ENCODE measurements around the gene JAG1. TPM values are rescaled to one million over a fixed set of nuclear protein-coding genes. Genes with fewer than 3 reads are reported as not detected.
A peak's percentile ranks its signal among the peaks of the same experiment; 100 is the strongest.

The JAG1 gene
- total RNA-seq, 4 donors from 2014 or later: 30.7 to 41.9 (median 36.3) TPM

- Histone ChIP-seq H3K9me3 (no peaks in the 10 kb centered on the region), H3K4me1 (peaks cover 46 to 67% (median 54%) of the 10 kb centered on the region in 4 donors), H3K27me3 (no peaks in the 10 kb centered on the region), H3K36me3 (peaks cover 14 to 74% (median 42%) of the 10 kb centered on the region in 4 donors), H3K4me3 (no peak overlapping the region), H3K27ac (replicated peaks in 1 of 4) (peak overlapping the region in 2 of 4 donors; percentile 31 to 57)
- DNase-seq (ENCODE audit: extremely low spot score): no peak
- 79% methylated on average over 5 of the region's 5 CpGs for WGBS
- TF ChIP-seq POLR2A (IDR thresholded peaks at IDR 0.05; ENCODE audit: low read depth): no peak
- no peak for TF ChIP-seq EP300 (IDR thresholded peaks at IDR 0.05)
- TF ChIP-seq, protein P1, sequence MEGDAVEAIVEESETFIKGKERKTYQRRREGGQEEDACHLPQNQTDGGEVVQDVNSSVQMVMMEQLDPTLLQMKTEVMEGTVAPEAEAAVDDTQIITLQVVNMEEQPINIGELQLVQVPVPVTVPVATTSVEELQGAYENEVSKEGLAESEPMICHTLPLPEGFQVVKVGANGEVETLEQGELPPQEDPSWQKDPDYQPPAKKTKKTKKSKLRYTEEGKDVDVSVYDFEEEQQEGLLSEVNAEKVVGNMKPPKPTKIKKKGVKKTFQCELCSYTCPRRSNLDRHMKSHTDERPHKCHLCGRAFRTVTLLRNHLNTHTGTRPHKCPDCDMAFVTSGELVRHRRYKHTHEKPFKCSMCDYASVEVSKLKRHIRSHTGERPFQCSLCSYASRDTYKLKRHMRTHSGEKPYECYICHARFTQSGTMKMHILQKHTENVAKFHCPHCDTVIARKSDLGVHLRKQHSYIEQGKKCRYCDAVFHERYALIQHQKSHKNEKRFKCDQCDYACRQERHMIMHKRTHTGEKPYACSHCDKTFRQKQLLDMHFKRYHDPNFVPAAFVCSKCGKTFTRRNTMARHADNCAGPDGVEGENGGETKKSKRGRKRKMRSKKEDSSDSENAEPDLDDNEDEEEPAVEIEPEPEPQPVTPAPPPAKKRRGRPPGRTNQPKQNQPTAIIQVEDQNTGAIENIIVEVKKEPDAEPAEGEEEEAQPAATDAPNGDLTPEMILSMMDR (IDR thresholded peaks at IDR 0.05): no peak
- no peak for TF ChIP-seq POLR2AphosphoS5 (IDR thresholded peaks at IDR 0.05)
- intact Hi-C loops (cut with DNase I): loop anchor here (10.0 kb wide), 1 partner anchor 613 kb away; no protein-coding TSS in a partner anchor
Measured at GRCh38 chr20:10662151-10662550, 11.6 kb downstream of the JAG1 start.

- Histone ChIP-seq H3K9me3 (no peaks in the 10 kb centered on the region), H3K27ac (replicated peaks in 1 of 4) (peak overlapping the region in 3 of 4 donors; percentile 31 to 57 (median 39)), H3K4me1 (peaks cover 39 to 58% (median 52%) of the 10 kb centered on the region in 4 donors), H3K4me3 (no peak overlapping the region), H3K36me3 (peaks cover 14 to 79% (median 41%) of the 10 kb centered on the region in 4 donors), H3K27me3 (no peaks in the 10 kb centered on the region)
- no peak for DNase-seq (ENCODE audit: extremely low spot score)
- intact Hi-C loops (cut with DNase I): loop anchor here (10.0 kb wide), 1 partner anchor 614 kb away; no protein-coding TSS in a partner anchor
- 79% methylated on average over 4 of the region's 4 CpGs for WGBS
- TF ChIP-seq, protein P1 (IDR thresholded peaks at IDR 0.05): no peak
- TF ChIP-seq POLR2AphosphoS5 (IDR thresholded peaks at IDR 0.05): no peak
- no peak for TF ChIP-seq EP300 (IDR thresholded peaks at IDR 0.05)
- no peak for TF ChIP-seq POLR2A (IDR thresholded peaks at IDR 0.05; ENCODE audit: low read depth)
Measured at GRCh38 chr20:10661261-10661660, 12.5 kb downstream of the JAG1 start.

- intact Hi-C loops (cut with DNase I): loop anchor here (10.0 kb wide), 1 partner anchor 614 kb away; no protein-coding TSS in a partner anchor
- DNase-seq (ENCODE audit: extremely low spot score): no peak
- Histone ChIP-seq H3K9me3 (no peaks in the 10 kb centered on the region), H3K4me3 (no peak overlapping the region), H3K27ac (replicated peaks in 1 of 4) (peak overlapping the region in 2 of 4 donors; percentile 31 to 57), H3K36me3 (peaks cover 14 to 85% (median 43%) of the 10 kb centered on the region in 4 donors), H3K4me1 (peaks cover 39 to 56% (median 49%) of the 10 kb centered on the region in 4 donors), H3K27me3 (no peaks in the 10 kb centered on the region)
- TF ChIP-seq, protein P1 (IDR thresholded peaks at IDR 0.05): no peak
- no peak for TF ChIP-seq EP300 (IDR thresholded peaks at IDR 0.05)
- TF ChIP-seq POLR2A (IDR thresholded peaks at IDR 0.05; ENCODE audit: low read depth): no peak
- TF ChIP-seq POLR2AphosphoS5 (IDR thresholded peaks at IDR 0.05): no peak
- WGBS: 79% methylated on average over 11 of the region's 11 CpGs
Measured at GRCh38 chr20:10660661-10661060, 13.1 kb downstream of the JAG1 start.

DNA sequence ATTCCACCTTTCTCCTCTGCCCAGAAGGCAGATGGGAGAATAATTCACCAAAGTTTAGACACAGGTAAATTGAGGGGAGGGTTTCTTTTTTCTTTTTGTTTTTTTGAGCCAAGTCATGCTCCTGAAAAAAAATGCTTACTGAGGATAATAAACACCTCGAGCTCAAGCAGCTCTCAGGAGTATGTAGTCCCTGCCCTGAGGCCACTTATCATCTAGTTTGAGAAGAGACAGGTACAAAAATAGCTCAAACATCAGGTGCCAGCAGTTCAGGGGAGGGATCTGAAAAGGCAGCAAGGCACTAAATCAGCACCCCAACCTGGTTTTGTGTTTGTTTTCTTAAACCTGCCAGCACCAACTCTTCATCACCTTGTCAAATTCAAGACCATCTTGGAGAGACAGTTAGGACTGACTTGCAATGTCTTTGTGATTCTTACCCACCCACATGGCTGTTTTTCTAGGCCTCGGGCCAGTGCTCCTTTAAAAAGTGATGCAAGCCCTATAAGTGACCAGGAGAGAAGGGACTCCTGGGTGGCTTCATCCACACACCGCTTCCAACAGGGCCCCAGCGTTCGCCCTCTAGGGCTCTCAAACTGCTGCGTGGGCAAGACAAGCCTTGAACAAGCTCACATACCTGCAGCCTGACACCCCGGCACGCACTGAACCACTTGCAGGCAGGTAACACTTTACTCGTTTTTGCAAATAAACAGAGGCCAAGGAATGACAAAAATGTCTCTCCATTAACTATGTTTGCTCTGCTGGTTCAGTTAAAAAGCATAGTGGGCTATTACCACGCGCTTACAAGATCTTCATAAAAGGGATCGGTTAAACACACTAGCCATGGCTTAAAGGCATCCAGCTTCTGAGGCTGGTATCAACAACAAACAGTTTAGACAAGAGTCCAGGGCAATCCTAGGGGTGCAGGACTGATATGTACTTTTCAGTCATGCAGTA, 13.9 kb downstream of the JAG1 start:
- Histone ChIP-seq H3K9me3 (no peaks in the 10 kb centered on the region), H3K4me3 (no peak overlapping the region), H3K4me1 (peaks cover 37 to 56% (median 48%) of the 10 kb centered on the region in 4 donors), H3K36me3 (peaks cover 14 to 93% (median 46%) of the 10 kb centered on the region in 4 donors), H3K27me3 (no peaks in the 10 kb centered on the region), H3K27ac (replicated peaks in 1 of 4) (peak overlapping the region in 2 of 4 donors; percentile 31 to 57)
- intact Hi-C loops (cut with DNase I): loop anchor here (10.0 kb wide), 1 partner anchor 615 kb away; no protein-coding TSS in a partner anchor
- no peak for TF ChIP-seq POLR2AphosphoS5 (IDR thresholded peaks at IDR 0.05)
- TF ChIP-seq, protein P1 (IDR thresholded peaks at IDR 0.05): no peak
- no peak for TF ChIP-seq POLR2A (IDR thresholded peaks at IDR 0.05; ENCODE audit: low read depth)
- TF ChIP-seq EP300 (IDR thresholded peaks at IDR 0.05): no peak
- no peak for DNase-seq (ENCODE audit: extremely low spot score)
- WGBS: 79% methylated on average over 12 of the region's 12 CpGs

All from esophagus muscularis mucosa (tissue), 4 donors.